ENCODE results near the gene HPDL. TPM values are rescaled to one million over a fixed set of nuclear protein-coding genes. Genes with fewer than 3 reads are reported as not detected.
A peak's percentile ranks its signal among the peaks of the same experiment; 100 is the strongest.
"Not testable (repeated sequence)": the region's sequence is repeated elsewhere in the genome, so short reads cannot be mapped to it uniquely, and the experiment has no call there.

HPDL gene
- polyA plus RNA-seq: 1 to 10 TPM in 2 of 3 donors, under 1 TPM in 1; 0.90 to 2.2 (median 1.1) TPM

DNA sequence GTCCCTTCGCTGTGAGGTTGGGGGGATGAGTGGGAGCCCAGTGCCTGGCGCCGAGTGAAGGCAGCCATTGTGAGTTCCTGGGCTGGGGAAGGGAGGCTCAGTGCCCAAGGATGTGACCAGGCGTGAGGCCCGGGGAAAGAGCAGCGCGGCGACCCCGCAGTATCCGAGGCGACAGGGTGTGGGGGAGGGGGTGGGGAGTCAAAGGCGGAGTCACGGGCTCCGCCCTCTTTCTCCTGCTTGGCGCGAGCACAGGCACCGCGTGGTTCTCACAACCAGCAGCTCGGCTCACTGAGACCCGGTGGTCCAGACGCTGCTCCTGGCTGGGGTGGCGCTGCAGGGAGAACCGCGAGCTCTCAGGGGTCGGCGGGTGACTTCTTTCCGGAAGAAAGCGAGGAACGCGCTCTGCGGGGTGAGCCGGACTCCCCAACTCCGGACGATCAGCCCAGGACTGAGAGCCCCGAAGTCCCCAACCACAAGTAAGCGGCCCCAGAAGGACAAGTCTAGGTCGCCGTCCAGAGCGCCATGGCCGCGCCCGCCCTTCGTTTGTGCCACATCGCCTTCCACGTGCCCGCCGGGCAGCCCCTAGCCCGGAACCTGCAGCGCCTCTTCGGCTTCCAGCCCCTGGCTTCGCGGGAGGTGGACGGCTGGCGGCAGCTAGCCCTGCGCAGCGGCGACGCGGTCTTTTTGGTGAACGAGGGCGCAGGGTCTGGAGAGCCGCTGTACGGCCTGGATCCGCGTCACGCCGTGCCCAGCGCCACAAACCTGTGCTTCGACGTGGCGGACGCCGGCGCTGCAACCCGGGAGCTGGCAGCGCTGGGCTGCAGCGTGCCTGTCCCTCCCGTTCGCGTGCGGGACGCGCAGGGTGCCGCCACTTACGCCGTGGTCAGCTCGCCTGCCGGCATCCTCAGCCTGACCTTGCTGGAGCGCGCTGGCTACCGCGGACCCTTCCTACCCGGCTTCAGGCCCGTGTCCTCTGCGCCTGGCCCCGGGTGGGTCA is at the start of gene HPDL:
Gene HPDL, plus strand, starts transcription at position 269 of the 997 bp plus-strand sequence. Its CDS starts 254 bp downstream, at position 523.
- no peaks in the 10 kb centered on the region for H3K27me3 Mint-ChIP-seq (ENCODE audit: low read depth in 3 of 3)
- H3K4me1 Mint-ChIP-seq: peaks cover 6 to 9% of the 10 kb centered on the region in 2 donors
- peak within 1 kb of the TSS in 1 of 6 donors; percentile 65 for H3K27ac Mint-ChIP-seq
- peaks cover 0 to 1% (median 0%) of the 10 kb centered on the region in 6 donors for H3K9me3 Mint-ChIP-seq
- H3K36me3 Mint-ChIP-seq: peaks cover 0 to 10% (median 0%) of the 10 kb centered on the region in 3 donors
- DNase-seq: peak; percentile 29 to 39 (median 39)
- peak within 1 kb of the TSS; percentile 77 to 86 (median 82) for H3K4me3 Mint-ChIP-seq

DNA sequence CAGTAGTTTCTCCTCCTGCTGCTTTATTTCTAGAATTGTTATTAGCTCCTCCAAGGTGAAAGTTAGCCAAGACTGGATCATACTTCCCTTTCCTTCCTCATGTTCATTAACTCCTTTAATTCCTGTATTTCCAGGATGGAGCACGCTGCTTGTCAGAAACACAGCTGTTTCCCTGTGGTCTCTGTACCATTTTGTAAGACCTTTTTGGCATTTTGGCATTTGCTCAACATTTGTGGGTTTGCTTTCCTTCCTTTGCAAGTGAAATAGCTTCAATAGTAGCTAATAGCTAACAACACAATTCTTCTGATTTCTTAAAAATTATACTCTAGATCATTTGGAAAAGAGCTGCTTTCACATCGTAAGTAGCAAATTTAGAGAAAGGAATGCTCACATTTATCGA is 44.3 kb upstream of the HPDL start:
- H3K9me3 Mint-ChIP-seq: no peaks in the 10 kb centered on the region
- H3K4me1 Mint-ChIP-seq: no peaks in the 10 kb centered on the region
- H3K36me3 Mint-ChIP-seq: peaks cover 0 to 3% (median 0%) of the 10 kb centered on the region in 3 donors
- no peak overlapping the region for H3K4me3 Mint-ChIP-seq
- no peak for DNase-seq
- H3K27ac Mint-ChIP-seq: no peak overlapping the region
- H3K27me3 Mint-ChIP-seq (ENCODE audit: low read depth in 3 of 3): peaks cover 0 to 18% (median 8%) of the 10 kb centered on the region in 3 donors

DNA sequence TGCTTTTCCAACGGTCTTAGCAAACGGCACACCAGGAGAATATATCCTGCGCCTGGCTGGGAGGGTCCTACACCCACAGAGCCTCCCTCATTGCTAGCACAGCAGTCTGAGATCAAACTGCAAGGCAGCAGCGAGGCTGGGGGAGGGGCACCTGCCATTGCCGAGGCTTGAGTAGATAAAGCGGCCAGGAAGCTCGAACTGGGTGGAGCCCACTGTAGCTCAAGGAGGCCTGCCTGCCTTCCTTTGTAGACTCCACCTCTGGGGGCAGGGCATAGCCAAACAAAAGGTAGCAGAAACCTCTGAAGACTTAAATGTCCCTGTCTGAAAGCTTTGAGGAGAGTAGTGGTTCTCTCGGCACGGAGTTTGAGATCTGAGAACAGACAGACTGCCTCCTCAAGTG is 41.8 kb upstream of the HPDL start:
- H3K9me3 Mint-ChIP-seq, H3K4me3 Mint-ChIP-seq, H3K4me1 Mint-ChIP-seq, H3K27ac Mint-ChIP-seq, DNase-seq, H3K36me3 Mint-ChIP-seq: not testable (repeated sequence)
- H3K27me3 Mint-ChIP-seq (ENCODE audit: low read depth in 3 of 3): peaks cover 0 to 16% (median 5%) of the 10 kb centered on the region in 3 donors

DNA sequence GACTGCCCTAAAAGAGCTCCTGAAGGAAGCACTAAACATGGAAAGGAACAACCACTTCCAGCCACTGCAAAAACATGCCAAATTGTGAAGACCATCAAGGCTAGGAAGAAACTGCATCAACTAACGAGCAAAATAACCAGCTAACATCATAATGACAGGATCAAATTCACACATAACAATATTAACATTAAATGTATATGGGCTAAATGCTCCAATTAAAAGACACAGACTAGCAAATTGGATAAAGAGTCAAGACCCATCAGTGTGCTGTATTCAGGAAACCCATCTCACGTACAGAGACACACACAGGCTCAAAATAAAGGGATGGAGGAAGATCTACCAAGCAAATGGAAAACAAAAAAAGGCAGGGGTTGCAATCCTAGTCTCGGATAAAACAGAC is 40.2 kb upstream of the HPDL start:
- not testable (repeated sequence) for H3K36me3 Mint-ChIP-seq, H3K27ac Mint-ChIP-seq, DNase-seq, H3K4me3 Mint-ChIP-seq, H3K4me1 Mint-ChIP-seq, H3K9me3 Mint-ChIP-seq
- H3K27me3 Mint-ChIP-seq (ENCODE audit: low read depth in 3 of 3): peaks cover 0 to 13% (median 5%) of the 10 kb centered on the region in 3 donors

DNA sequence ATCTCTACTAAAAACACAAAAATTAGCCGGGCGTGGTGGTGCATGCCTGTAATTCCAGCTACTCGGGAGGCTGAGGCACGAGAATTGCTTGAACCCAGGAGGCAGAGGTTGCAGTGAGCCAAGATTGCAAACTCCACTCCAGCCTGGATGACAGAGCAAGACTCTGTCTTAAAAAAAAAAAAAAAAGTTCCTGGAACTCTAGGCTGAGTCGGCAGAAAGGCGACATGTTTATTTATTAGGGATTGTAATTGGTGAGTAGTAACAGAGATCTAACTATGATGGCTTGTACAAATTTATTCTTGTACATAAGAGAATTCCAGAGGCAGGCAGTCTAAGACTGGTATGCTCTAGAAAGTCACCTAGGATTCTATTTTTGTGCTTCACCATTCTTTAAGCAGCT is 35.7 kb upstream of the HPDL start:
- not testable (repeated sequence) for H3K36me3 Mint-ChIP-seq; H3K9me3 Mint-ChIP-seq; H3K27me3 Mint-ChIP-seq (ENCODE audit: low read depth in 3 of 3); H3K4me1 Mint-ChIP-seq; H3K27ac Mint-ChIP-seq; DNase-seq; H3K4me3 Mint-ChIP-seq

DNA sequence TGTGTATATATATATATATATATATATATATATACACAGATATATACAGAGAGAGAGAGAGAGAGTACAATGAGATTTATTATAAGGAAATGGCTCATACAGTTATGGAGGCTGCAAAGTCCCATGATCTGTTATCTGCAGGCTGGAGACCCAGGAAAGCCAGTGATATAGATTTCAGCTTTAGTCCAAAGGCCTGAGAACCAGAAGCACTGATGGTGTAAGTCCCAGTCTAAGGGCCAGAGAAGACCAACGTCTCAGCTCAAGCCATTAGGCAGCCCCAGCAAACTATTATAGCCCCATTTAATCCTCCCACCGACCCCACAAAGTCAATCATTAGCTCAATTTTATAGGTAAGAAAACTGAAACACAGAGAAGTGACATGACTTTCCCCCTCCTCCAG is 35.0 kb upstream of the HPDL start:
- Mint-ChIP-seq H3K27ac (no peak overlapping the region), H3K4me3 (no peak overlapping the region), H3K36me3 (no peaks in the 10 kb centered on the region), H3K4me1 (no peaks in the 10 kb centered on the region), H3K9me3 (no peaks in the 10 kb centered on the region), H3K27me3 (ENCODE audit: low read depth in 3 of 3) (peaks cover 0 to 6% (median 5%) of the 10 kb centered on the region in 3 donors)
- DNase-seq: no peak

DNA sequence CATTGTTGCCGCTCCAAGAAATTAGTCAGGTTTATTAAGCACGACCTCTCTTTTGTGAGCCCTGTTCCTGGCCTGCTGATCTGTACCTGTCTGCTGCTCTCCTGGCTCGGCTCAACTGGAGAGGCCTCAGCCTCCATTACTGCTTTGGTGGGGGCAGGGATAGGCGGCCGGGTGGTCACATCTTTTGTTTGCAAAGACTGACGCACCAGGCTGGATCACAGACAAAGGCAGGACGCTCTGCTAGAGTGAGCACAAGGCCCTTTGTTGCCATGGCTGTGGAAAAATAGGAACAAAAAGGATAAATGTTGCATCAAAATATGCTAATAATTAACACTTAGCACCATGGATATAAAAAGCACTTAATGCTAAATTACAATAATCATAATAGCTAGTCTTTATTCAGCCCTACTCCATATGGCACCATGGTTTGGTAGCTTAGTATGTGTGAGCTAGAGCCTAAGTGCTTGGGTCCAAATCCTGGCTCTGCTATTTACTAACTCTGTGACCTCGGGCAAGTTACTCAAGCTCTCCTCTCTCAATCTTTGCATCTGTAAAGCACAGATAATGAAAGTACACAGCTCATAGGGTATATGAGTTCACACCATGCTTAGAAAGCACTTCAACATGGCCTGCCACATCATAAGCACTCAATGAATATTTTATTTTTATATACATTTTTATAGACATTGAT is 28.9 kb upstream of the HPDL start:
- Mint-ChIP-seq H3K27me3 (ENCODE audit: low read depth in 3 of 3) (peaks cover 0 to 6% (median 0%) of the 10 kb centered on the region in 3 donors), H3K4me1 (peaks cover 0 to 11% of the 10 kb centered on the region in 2 donors), H3K9me3 (no peaks in the 10 kb centered on the region), H3K36me3 (no peaks in the 10 kb centered on the region), H3K27ac (no peak overlapping the region), H3K4me3 (no peak overlapping the region)
- no peak for DNase-seq

DNA sequence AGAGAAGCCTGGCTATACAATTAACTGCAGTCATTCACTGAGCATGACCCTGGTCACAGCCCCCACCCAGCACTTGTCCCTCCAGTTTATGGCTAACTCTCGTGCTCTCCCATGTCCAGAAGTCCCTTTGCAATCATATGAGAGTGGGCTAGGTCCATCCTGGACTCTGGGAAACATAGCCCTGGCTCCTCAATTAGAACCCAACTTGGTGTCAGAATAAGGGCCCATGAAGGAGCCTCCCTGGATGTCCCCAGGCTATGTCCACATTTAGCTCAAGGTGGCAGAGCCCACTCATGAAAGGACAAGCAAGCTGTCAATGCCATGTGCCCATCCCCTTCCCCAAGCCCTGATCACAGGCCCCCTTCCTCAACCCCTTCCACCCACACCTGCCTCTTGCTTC is 27.4 kb upstream of the HPDL start:
- no peaks in the 10 kb centered on the region for H3K36me3 Mint-ChIP-seq
- H3K4me3 Mint-ChIP-seq: no peak overlapping the region
- H3K4me1 Mint-ChIP-seq: peaks cover 6 to 15% of the 10 kb centered on the region in 2 donors
- no peak for DNase-seq
- H3K27me3 Mint-ChIP-seq (ENCODE audit: low read depth in 3 of 3): peaks cover 0 to 4% (median 0%) of the 10 kb centered on the region in 3 donors
- H3K27ac Mint-ChIP-seq: no peak overlapping the region
- H3K9me3 Mint-ChIP-seq: no peaks in the 10 kb centered on the region

- Mint-ChIP-seq H3K27me3 (ENCODE audit: low read depth in 3 of 3) (peaks cover 0 to 2% (median 0%) of the 10 kb centered on the region in 3 donors), H3K27ac (peak overlapping the region in 1 of 6 donors; percentile 18), H3K9me3 (no peaks in the 10 kb centered on the region), H3K36me3 (no peaks in the 10 kb centered on the region), H3K4me1 (peaks cover 12 to 24% of the 10 kb centered on the region in 2 donors), H3K4me3 (peak overlapping the region in 1 of 5 donors; percentile 31)
- DNase-seq: peak; percentile 40 to 55 (median 49)
These were observed 26.6 kb upstream of the HPDL start for GRCh38 chr1:45299981-45300668.

- Mint-ChIP-seq H3K9me3 (no peaks in the 10 kb centered on the region), H3K27me3 (ENCODE audit: low read depth in 3 of 3) (peaks cover 0 to 2% (median 2%) of the 10 kb centered on the region in 3 donors), H3K4me3 (peak overlapping the region in 1 of 5 donors; percentile 31), H3K4me1 (peaks cover 16 to 28% of the 10 kb centered on the region in 2 donors), H3K27ac (no peak overlapping the region), H3K36me3 (no peaks in the 10 kb centered on the region)
- DNase-seq: no peak
These were observed 26.1 kb upstream of the HPDL start for GRCh38 chr1:45300669-45300997.

GRCh38 chr1:45302505-45303150 is 24.1 kb upstream of the HPDL start:
- Mint-ChIP-seq H3K27ac (peak overlapping the region in 3 of 6 donors; percentile 2 to 61 (median 31)), H3K27me3 (ENCODE audit: low read depth in 3 of 3) (peaks cover 0 to 2% (median 0%) of the 10 kb centered on the region in 3 donors), H3K4me3 (peak overlapping the region; percentile 45 to 91 (median 71)), H3K4me1 (peaks cover 17 to 28% of the 10 kb centered on the region in 2 donors), H3K9me3 (no peaks in the 10 kb centered on the region), H3K36me3 (no peaks in the 10 kb centered on the region)
- no peak for DNase-seq

GRCh38 chr1:45303520-45304310 is 23.0 kb upstream of the HPDL start:
- H3K27ac Mint-ChIP-seq: peak overlapping the region; percentile 92 to 98 (median 96)
- no peaks in the 10 kb centered on the region for H3K9me3 Mint-ChIP-seq
- peaks cover 0 to 2% (median 0%) of the 10 kb centered on the region in 3 donors for H3K27me3 Mint-ChIP-seq (ENCODE audit: low read depth in 3 of 3)
- H3K4me1 Mint-ChIP-seq: peaks cover 17 to 28% of the 10 kb centered on the region in 2 donors
- H3K36me3 Mint-ChIP-seq: no peaks in the 10 kb centered on the region
- peak; percentile 89 to 93 (median 93) for DNase-seq
- H3K4me3 Mint-ChIP-seq: peak overlapping the region; percentile 89 to 92 (median 91)
